GM12891 (cell line): ENCODE results near the gene CEBPG.

Experiments used
- POLR2A ChIP-seq: IDR thresholded peaks from 2 replicates; pipeline ENCODE4 v1.6.1; 2011; ENCODE audit warnings: low read depth, low read length, control low read depth
- POLR2AphosphoS5 ChIP-seq: IDR thresholded peaks from 2 replicates; pipeline ENCODE4 v1.6.1; 2011; ENCODE audit warnings: low read depth, low read length, control low read depth
- TAF1 ChIP-seq: IDR thresholded peaks from 2 replicates; pipeline ENCODE4 v1.6.1; 2011; ENCODE audit warnings: low read depth, low read length, control low read depth

GRCh38 chr19:33409906-33410685 lies 36.6 kb downstream of the CEBPG start:
- TF ChIP-seq POLR2A, result no peak
- no peak for TF ChIP-seq TAF1
- TF ChIP-seq POLR2AphosphoS5, result no peak
